Mammary epithelial cell (primary cell): ENCODE results near the gene LIPT1.

ENCODE experiments used
- EZH2 ChIP-seq: IDR thresholded peaks from 2 replicates; pipeline ENCODE4 v1.6.1; 2012; ENCODE audit warnings: low read length, inconsistent platforms, borderline replicate concordance
- TF ChIP-seq, protein P1 (sequence below), 2 donors: IDR thresholded peaks in 1 of 2; conservative IDR thresholded peaks in 1 of 2; 2 replicates each; pipeline ENCODE4 v1.5.1; 2011 to 2012; ENCODE audit warnings: inconsistent platforms in 2 of 2, low read length in 2 of 2, mild to moderate bottlenecking in 2 of 2, control low read depth in 1 of 2, low read depth in 1 of 2; ENCODE audit not compliant: insufficient read depth in 1 of 2; ENCODE audit errors: extremely low read depth in 1 of 2

DNA sequence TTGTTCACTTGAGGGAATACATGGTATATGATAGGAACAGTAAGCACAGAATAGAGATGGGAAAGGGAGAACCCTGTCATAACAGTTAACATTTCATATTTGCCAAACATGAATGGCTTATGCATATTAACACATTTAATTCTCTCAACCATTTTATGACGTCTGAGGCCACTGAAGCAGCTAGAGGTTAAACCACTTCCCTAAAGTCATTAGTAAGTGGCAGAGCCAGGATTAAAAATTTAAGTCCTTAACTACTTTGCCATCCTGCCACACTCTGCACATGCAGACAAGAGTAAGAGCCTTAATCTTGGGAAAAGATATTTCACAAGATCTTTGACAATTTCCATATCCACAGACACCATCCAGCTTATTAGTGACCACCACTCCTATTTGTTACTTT is 2.1 kb downstream of the LIPT1 start:
- TF ChIP-seq, protein P1, sequence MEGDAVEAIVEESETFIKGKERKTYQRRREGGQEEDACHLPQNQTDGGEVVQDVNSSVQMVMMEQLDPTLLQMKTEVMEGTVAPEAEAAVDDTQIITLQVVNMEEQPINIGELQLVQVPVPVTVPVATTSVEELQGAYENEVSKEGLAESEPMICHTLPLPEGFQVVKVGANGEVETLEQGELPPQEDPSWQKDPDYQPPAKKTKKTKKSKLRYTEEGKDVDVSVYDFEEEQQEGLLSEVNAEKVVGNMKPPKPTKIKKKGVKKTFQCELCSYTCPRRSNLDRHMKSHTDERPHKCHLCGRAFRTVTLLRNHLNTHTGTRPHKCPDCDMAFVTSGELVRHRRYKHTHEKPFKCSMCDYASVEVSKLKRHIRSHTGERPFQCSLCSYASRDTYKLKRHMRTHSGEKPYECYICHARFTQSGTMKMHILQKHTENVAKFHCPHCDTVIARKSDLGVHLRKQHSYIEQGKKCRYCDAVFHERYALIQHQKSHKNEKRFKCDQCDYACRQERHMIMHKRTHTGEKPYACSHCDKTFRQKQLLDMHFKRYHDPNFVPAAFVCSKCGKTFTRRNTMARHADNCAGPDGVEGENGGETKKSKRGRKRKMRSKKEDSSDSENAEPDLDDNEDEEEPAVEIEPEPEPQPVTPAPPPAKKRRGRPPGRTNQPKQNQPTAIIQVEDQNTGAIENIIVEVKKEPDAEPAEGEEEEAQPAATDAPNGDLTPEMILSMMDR (conservative IDR thresholded peaks at IDR 0.05 in 1 of 2, IDR thresholded peaks at IDR 0.05 in 1 of 2; ENCODE audit: extremely low read depth in 1 of 2, insufficient read depth in 1 of 2, low read depth in 1 of 2, low read length in 2 of 2), result no peak
- no peak for TF ChIP-seq EZH2
